ENCODE data around the gene MYO3B.

The MYO3B gene

DNA sequence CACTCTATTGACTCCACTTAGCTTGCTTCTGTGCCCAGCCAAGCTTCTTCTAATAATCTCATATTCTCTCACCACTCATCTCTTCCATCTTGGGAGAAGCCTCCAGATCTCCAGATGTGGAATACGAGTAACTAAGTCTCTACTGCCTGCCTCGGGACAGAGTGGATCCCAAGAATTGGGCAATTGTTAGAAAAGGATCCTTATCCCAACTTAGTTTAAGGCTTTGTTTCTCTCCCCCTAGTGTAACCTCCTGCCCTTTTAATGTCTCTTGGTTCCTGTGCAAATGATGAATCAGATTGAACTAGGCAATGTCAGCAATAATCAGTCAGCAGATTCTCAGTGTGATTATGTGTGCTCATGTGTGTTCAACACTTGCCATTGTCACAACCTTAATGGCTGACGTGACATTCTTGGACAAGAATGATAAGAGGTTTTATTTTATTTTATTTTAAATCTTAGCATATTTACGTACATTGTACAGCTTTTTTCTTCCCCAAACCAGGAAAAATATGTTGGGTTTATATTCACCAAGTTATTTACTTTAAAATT lies 59.7 kb downstream of the MYO3B start:
- no peak for DNase-seq

DNA sequence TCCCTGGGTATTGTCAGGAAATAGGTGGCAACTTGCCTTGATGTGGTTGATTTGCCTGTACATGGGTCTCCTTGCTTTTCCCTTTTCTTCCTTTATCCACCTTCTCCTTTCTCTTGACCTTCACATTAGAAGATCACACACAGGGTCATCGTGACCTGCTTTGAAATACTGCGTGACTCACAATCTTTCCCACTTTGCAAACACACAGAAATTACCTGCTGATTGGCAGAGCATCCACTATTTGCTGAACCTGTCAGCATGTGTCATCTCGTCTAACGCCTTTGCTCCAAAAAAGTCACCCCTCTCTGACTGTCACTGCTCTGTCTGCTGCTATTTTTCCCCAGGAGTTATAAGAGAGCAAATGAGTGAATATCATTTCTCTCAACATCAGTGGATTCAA lies 60.8 kb downstream of the MYO3B start:
- DNase-seq: no peak

DNA sequence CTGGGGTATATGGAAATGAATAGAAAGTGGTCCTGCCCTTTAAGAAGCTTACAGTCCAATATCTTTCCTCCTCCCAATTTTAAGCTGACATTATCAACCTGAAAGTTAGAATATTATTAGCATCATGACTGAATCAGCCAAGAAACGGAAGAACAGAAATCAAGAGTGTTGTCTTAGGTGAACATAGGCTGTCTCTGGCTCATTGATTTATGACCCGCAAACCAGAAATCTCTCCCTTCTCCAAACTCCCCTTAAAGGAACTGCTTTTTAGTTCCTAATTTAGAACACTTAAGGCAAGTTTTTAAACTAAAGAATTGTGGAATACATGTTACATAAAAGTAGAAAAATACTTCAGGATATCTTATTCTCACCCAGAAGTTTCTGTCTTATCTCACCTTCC lies 62.7 kb downstream of the MYO3B start:
- no peak for DNase-seq

DNA sequence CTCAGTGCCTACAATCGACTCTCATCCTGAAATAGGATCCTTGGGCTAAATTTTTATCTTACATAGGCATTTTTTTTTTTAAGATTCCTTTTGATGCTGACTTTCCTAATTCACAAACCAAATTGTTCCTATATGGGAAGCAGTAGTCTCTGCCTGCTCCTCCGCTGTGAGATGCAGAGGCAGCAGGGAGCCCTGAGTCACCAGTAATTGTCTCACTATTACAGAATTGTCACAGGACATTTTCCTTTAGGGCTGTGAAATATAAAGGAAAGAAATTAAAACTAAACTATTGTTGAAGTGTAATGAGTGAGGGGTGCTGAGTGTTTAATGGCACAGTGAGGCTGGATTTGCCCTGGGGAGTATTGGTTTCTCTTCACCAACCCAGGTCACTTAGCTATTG lies 63.8 kb downstream of the MYO3B start:
- no peak for DNase-seq

DNA sequence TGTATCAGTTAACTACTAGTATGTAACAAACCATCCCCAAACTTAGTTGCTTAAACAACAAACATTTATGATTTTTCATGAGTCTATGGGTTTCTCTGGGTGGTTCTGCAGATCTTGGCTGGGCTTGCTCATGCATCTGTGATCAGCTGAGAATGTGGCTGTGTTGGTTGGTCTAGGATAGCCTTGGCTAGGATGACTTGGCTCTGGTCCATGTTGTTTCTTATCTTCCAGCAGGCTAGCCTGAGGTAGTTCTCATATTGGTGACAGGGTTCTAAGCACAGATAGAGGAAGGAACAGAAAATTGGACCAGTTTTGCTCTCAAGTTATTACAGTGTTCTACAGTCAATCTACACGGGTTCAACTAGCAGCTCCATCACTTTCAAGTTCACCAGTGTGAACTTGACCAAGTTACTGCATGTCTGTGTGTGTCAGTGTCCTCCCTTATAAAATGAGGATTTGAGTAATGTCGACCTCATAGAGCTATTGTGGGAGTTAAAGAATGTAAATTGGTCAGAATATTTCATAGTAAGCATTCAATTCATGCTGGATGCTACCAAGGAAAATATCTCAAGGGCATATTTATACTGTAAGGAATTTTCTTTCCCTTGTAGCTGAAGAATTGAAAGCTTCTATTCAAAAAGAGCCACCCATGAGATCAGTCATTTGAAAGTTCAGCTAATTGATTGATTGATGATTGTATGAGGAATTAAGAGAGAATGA lies 65.3 kb downstream of the MYO3B start:
- DNase-seq: no peak

DNA sequence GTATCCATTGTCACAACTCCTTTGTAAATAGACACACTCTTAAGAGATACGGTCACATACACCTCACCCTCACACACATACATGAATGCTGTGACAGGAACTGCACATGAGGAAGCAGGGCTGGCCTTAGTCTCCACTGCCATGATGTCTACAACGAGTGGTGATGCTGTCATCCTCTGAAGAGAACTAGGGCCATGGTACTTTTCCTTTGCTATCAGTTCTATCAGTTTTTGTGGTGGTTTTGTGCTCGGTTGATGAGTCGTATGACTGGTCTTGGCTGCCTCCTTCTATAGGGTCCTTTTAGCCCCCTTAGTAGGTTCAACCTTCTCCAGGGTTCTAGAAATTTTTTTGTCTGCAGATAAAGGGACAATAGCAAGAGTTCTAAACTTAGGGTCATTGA lies 66.0 kb downstream of the MYO3B start:
- no peak for DNase-seq

DNA sequence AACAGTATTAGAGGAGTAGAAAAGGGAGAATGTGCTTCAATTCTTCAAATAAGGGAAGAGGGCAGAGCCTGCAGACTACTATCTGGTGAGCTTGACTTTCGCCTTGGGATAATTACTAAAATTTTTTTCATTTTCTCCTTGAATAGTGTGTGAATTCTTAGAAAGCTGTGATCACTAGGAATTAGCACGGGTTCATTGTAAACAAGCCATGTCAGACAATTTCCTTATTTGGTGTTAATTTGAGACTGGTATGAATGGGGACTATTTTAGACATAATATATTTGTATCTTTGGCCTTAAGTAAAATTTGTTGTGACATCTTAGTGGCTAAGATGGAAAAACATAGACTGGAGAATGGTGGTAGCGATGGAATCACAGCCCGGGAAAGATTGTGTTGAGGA lies 66.6 kb downstream of the MYO3B start:
- no peak for DNase-seq

DNA sequence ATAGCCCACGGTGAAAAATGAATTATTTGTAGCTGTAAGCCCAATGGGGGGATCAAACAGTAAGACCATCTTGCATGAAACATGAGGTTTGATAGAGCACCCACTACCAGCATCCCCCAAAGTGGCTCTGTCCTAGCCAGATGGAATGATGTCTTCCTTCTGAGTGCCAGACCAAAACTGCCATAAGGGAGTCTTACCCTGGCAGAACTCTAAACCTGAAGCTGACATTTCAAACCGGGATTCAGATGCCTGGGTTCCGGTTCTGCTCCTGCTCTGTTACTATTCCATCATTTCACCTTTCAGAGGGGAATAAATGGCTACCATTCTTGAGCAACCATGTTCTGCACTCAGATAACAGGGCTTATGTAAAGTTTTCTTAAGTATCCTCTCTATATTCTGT lies 67.4 kb downstream of the MYO3B start:
- no peak for DNase-seq

DNA sequence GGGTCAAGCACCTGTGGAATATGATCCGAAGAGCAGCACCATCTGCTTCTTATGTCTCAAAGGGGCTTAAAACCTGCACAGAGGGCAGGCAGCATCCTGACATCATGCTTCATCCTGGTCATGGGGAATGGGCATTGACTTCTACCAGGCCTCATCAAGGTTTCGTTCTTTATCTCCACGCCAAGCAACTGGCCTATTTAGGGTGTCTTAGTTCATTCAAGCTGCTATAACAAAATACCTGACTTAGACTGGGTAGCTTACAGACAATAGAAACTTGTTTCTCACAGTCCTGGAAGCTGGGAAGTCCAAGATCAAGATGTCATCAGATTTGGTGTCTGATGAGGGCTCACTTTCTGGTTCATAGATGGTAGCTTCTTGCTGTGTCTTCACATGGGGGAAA lies 69.4 kb downstream of the MYO3B start:
- DNase-seq: no peak

DNA sequence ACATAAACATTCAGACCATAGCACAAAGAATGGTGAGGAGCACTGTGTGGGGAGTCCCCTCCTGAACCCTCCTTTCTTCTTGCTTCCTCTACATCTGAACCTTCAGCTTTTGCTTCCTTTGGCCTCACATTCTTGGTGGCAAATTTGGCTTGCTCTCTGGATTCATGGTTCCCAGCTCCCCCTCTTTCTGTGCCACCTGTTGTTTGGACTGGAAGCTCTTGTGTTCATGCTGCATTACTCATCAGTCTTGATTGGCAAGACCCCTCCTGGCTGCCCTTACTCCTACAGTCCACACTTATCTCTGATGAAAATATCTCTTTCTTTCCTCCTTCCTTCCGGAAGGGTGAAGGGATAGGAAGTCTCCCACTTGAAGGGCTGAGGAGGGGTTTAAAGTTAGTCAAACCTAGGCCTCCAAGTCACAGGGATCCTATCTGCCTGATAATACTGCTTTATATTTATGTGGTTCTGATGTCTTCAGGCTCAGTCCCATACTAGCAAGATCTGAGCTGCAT lies 70.0 kb downstream of the MYO3B start:
- no peak for DNase-seq

DNA sequence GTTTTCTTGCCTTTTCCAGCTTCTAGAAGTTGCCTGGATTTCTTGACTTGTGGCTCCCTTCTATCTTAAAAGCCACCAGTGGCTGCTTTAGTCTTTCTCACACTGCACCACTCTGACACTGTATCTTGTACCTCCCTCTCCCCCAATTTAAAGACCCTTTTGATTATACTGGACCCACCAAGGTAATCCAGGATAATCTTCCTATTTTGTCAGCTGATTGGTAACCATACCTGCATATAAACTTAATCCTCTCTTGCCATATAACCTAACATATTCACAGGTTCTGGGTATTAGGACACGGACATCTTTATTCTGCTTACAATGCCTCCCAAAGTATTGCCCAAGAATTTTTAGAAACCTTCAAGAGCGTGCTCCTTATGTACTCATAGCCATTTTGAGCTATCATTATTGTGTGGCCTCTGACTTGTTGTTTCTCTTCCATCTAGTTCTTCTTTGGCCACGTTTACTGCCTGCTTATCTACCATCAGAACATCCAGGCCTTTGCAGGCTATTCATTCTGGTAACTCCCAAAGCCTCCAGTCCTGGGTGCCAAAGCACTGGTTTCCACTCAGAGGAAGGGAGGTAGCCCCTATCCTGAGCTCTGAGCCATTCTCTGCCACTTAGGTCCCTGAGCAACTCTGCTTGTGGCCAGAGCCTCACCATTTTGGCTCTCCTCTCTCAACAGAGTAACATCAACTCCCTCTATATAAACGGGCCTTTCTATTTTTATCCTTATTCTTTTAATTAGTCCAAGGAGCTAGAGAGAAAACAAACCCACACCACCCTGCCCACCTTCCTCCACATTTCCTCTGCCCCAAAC lies 70.8 kb downstream of the MYO3B start:
- no peak for DNase-seq

DNA sequence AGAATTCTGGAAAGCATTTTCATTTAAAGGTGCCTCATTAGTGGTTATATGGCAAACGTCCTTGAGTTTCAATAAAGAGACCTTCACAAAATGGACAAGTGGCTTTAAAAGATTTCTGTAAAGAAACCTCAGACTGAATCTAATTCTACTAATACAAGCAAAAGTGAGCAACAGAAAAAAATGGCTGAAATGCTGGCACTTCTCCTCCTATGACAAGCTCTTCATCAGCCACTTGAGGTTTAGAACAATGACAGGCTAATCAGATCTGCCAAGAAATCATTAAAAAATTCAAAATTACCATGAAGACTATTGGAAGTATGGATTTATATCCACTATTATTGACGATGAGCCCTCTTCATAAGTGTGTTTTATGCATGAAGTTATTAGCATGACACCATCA lies 71.8 kb downstream of the MYO3B start:
- no peak for DNase-seq

DNA sequence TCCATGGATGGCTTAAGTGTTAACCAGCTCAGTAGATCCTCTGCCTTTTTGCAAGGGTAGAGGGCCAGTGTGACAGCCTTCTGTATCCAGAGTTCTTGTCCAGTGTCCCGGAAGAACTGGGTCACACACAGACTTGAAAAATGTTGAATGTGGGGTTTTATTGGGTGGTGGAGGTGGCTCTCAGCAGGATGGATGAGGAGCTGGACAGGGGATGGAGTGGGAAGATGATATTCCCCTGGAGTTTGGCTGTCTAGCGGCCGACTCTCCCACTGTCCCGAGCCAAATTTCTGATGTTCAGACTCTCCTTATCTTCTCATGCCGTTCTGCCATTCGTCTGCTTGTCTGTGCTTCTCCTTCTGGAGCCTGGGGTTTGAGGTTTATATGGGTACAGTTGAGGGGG lies 72.6 kb downstream of the MYO3B start:
- no peak for DNase-seq

DNA sequence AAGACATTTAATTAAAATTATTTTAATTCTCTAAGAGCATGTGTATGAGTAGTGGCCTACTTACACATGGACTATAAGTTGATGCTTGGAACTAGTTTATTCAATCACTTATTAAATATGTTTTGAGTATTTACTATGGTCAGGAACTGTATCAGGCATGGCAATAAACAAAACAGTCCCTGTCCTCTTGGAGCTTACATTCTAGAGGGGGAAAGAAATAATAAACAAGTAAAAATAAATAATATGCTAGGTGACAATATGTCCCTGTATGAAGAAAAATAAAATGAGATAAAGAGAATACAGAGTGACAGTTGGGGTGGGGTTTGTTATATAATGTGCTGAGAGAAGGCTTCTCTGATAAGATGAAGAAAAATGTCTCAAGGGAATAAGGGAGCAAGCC lies 74.5 kb downstream of the MYO3B start:
- no peak for DNase-seq

DNA sequence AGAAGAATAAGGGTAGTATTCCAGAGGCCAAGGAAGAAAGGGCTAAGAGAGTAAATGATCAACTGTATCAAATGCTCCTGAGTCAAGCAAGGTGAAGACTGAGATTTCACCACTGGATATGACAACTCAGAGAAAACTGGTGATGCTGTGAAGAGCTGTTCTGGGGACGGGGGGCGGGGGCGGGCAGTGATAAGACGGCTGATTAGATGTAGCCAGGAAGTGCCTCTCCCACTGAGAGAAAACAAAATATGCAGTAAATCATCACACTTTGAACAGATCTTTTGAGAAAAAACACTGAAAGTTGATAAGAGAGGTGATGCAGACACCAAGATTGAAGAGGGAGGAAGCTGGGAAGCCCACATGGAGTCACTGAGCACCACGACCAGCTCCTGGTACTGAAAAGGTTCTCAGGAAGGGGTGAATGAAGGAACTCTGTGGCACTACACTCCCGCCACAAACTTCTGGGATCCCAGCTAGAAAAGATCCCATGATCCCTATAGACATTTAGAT lies 75.8 kb downstream of the MYO3B start:
- DNase-seq: no peak

DNA sequence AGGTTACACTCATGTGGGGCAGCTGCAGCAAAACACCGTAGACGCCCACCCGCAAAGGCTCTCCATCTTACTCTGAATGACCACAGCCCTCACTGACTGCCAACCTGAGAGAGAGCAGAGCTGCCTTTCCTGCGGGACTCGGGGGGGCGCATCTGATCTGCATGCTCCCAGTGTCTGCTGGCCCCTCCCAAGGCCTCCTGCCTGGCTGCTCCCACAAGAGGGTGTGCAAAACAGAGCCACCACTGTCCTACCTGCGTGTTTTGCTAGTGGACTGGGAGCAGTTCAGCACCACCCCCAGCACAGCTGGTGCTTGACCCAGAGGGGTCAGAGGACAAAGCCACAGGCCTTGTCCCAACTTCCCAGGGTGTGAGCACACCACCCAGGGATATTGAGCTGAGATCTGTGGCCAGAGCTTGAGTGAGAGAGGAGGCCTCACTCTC lies 76.4 kb downstream of the MYO3B start:
- DNase-seq: no peak

DNA sequence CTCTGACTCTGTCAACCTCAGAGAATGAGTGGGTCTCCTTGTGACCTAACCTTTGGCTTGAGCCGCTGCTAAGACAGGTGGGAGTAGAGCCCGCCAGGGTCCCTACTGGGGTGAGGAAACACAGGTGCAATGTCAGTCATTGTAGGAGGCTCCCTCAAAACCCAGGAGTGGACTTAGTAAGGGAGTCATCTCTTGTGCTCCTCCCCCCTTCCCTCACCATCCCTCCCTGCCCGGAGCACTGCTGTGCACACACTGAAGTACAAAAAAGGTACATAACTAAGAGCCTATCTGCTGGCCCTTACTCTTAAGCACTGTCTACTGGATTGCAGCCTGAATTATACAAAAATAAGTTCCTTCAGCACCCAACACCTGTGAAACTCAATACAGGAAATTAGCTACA lies 77.2 kb downstream of the MYO3B start:
- DNase-seq: no peak

DNA sequence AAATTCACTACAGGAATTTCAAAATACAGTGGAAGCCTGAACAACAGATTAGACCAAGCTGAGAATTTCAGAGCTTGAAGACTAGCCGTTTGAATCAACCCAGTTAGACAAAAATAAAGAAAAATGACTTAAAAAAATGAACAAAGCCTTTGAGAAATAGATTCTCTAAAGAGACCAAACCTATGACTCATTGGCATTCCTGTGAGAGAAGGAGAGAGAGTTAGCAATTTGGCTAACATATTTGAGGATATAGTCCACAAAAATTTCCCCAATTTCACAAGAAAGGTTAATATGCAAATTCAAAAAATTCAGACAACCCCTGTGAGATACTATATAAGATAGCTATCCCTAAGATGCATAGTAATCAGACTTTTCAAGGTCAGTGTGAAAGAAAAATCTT lies 78.0 kb downstream of the MYO3B start:
- no peak for DNase-seq

DNA sequence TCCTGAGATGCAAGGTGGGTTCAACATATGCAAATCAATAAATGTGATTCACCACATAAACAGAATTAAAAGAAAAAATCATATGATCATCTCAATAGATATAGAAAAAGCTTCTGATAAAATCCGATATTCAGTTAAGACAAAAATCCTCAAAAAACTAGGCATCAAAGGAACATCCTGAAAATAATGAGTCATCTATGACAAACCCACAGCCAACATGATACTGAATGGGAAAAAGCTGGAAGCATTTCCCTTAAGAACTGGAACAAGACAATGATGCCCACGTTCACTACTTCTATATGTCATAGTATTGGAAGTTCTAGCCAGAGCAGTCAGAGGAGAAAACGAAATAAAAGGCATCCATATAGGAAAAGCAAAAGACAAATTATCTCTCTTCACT lies 80.4 kb downstream of the MYO3B start:
- no peak for DNase-seq

DNA sequence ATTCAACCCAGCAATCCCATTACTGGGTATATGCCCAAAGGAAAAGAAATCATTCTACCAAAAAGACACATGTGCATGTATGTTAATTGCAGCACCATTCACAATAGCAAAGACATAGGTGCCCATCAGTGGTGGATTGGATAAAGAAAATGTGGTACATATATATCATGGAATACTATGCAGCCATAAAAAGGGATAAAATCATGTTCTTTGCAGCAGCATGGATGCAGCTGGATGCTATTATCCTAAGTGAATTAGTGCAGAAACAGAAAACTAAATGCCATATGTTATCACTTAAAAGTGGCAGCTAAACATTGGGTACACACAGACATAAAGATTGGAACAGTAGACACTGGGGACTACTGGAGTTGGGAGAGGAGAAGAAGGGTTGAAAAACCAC lies 82.2 kb downstream of the MYO3B start:
- no peak for DNase-seq

DNA sequence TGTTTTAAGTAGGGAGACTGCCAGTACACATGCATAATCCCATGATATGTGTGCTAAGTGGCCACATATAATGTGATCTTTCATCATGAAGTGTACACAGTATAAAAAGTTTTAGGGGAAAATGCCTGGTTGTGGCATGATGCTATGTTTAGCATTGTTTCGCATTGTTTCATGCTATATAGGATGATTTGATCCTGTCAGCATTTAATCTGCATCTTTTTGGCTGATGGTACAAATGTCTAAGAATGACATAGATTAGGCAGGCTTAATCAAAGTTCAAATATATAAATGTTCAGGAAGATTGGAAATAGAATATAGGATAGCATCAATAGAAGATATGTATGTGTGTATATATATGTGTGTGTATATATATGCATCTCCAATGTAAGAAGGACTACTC lies 83.6 kb downstream of the MYO3B start:
- no peak for DNase-seq

DNA sequence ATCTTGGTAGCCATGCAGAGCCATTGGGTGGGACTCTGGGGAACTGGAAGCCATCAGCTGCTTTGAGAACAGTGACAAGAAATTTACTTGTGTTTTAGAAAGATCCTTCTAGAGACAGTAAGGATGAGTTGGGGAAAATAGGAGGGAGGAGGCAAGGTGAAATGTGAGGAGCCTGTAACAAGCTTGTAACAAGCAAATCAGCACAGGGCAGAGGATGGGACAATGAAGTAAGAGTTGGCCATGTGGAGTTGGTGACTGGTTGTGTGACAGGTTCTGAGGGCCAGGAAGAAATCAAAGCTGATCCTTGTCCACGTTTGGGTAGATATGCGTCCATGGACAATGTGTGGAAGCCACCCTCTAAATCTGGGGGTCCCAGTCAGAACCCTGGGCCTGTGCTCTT lies 84.4 kb downstream of the MYO3B start:
- DNase-seq: no peak

DNA sequence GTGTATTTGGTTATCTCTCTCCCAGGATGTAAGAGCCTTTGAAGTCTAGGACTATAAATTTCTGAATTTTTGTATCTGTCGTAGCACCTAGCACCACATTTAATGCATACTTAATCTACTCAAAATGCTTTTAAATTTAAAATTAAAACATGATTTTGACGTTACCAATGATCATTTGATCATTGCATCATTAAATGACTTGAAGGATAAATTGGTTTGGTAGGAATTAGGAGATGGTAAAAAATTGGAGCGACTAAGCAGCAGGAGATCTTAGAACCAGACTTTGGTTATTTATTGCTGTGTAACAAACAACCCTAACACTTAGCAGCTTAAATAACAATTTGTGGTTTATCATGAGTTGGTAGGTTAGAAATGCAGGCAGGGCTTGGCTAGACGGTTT lies 84.9 kb downstream of the MYO3B start:
- DNase-seq: no peak

Data from NCI-H1436 treated with DMSO at 0.1 percent for 48 hours (cell line).